ENCODE results near the gene MSGN1. TPM values are rescaled to one million over a fixed set of nuclear protein-coding genes. Genes with fewer than 3 reads are reported as not detected.

Gene MSGN1
- polyA plus RNA-seq, 1 experiment = not detected

DNA sequence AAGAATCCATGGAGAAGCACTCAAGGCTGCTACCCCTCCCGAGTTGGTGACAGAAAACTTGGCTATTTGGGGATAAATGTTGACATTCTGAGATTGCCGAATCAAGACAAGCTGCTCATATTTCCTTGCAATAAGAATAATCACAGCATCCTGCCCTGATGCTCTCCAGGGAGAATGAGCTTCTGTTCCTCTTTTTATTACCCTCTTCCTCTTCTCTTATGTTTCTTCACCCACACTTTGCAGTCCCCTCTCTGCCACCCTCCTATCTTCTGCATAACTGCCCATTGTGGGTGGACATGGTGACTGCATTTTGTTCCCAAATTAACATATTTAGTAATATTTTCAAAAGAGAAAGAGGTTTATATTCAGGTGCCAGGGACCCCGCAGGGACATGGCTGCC, 11.9 kb upstream of the MSGN1 start:
- Histone ChIP-seq H3K36me3 (ENCODE audit: control insufficient read depth, insufficient read depth, low read length) (no peaks in the 10 kb centered on the region), H3K27me3 (ENCODE audit: control insufficient read depth, insufficient read depth, low read length) (peaks cover 4% of the 10 kb centered on the region), H3K4me3 (ENCODE audit: low read depth, low read length) (no peak overlapping the region)
- TF ChIP-seq, protein P1, sequence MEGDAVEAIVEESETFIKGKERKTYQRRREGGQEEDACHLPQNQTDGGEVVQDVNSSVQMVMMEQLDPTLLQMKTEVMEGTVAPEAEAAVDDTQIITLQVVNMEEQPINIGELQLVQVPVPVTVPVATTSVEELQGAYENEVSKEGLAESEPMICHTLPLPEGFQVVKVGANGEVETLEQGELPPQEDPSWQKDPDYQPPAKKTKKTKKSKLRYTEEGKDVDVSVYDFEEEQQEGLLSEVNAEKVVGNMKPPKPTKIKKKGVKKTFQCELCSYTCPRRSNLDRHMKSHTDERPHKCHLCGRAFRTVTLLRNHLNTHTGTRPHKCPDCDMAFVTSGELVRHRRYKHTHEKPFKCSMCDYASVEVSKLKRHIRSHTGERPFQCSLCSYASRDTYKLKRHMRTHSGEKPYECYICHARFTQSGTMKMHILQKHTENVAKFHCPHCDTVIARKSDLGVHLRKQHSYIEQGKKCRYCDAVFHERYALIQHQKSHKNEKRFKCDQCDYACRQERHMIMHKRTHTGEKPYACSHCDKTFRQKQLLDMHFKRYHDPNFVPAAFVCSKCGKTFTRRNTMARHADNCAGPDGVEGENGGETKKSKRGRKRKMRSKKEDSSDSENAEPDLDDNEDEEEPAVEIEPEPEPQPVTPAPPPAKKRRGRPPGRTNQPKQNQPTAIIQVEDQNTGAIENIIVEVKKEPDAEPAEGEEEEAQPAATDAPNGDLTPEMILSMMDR (IDR thresholded peaks at IDR 0.05; ENCODE audit: insufficient read depth, low read depth, low read length) = no peak
- ChIA-PET CTCF (no interaction called here), POLR2A (no interaction called here)
- DNase-seq (ENCODE audit: low read depth) = no peak

DNA sequence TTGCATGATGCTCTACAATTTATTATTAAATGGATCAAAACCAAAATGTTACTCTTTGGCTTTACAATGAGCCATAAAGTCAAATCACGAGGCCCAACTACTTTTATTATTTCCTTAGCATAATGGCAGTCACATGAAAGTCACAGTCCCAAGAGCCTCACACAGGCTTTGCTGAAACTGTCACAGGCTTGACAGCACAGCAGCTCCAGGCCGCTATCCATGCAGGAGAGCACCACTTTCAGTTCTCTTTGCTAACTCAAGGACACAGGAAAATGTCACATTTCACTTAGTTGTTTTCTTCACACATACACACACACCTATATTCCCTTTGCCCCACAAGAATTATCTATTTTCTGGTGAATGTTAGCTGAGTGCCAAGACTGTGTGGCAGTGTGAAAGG, 11.1 kb upstream of the MSGN1 start:
- DNase-seq (ENCODE audit: low read depth) = no peak
- no peak overlapping the region for H3K4me3 ChIP-seq (ENCODE audit: low read depth, low read length)
- TF ChIP-seq, protein P1 (IDR thresholded peaks at IDR 0.05; ENCODE audit: insufficient read depth, low read depth, low read length) = no peak
- ChIA-PET POLR2A (no interaction called here), CTCF (no interaction called here)
- H3K36me3 ChIP-seq (ENCODE audit: control insufficient read depth, insufficient read depth, low read length) = no peaks in the 10 kb centered on the region
- peaks cover 1% of the 10 kb centered on the region for H3K27me3 ChIP-seq (ENCODE audit: control insufficient read depth, insufficient read depth, low read length)

DNA sequence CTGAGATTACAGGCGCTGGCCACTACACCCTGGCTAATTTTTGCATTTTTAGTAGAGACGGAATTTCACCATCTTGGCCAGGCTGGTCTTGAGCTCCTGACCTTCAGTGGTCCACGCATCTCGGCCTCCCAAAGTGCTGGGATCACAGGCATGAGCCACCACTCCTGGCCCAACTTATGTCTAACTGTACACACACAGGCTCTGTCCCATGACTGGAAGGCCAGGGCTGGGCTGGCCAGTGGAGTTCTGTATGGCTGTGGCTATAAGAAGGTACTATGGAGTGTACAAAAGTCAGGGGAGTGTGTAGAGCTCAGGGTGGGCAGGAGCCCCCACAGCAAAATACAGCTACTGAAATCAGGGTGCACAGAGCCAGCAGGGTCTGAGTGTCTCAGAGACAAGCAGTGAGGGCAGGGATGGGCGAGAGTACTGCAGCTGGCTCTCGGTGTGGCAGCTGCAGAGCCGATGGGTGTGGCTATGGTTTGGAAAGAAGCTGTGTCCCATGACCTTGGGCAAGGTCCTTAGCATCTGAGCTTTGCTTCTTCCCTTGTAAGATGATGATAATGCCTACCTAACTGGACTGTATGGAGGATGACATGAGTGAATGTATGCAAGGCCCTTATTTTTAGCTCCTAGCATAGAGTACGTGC, 10.4 kb upstream of the MSGN1 start:
- H3K27me3 ChIP-seq (ENCODE audit: control insufficient read depth, insufficient read depth, low read length) = no peaks in the 10 kb centered on the region; the same call in none of the 2 replicates
- no peak for DNase-seq (ENCODE audit: low read depth)
- TF ChIP-seq, protein P1 (IDR thresholded peaks at IDR 0.05; ENCODE audit: insufficient read depth, low read depth, low read length) = no peak
- CTCF ChIA-PET = interaction anchor here (1.2 kb wide), 1 partner anchor 16 kb away, joined by 3 read pairs; no protein-coding TSS in a partner anchor
- H3K4me3 ChIP-seq (ENCODE audit: low read depth, low read length) = no peak overlapping the region
- H3K36me3 ChIP-seq (ENCODE audit: control insufficient read depth, insufficient read depth, low read length) = no peaks in the 10 kb centered on the region
- POLR2A ChIA-PET = no interaction called here

DNA sequence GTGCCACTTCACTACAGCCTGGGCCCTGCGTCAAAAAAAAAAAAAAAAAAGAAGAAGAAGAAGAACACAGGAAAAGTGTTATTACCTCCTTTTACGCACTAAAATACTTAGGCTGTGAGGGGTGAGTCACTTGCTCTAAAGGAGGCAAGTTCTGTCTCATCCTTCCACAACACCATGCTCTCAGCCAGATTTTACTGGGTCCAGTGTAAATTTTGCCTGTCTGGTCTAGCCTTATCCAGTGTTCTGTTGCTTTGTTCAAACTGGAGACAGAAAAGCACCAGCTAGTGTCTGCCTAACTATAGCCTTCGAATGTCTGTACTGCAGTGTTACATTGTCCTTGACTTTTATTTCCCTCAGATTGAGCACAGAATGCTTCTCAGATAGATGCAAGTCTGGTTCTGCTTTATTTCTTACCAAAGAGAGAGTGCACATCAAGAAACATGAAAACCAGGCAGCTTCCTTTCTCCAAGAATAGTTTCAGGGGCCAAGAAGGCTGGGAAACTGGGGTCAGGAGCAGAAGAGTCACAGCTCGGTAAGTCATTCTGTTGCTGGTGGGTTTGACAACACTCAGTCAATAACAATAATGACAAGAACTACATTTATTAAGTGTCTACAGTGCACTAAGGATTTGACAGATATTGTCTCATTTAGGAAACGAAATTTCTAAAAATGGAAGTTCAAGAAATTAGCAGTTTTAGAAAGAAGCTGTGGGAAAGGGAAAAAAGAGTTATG, 3.1 kb upstream of the MSGN1 start:
- Histone ChIP-seq H3K4me3 (ENCODE audit: low read depth, low read length) (no peak overlapping the region), H3K27me3 (ENCODE audit: control insufficient read depth, insufficient read depth, low read length) (peaks cover 2% of the 10 kb centered on the region), H3K36me3 (ENCODE audit: control insufficient read depth, insufficient read depth, low read length) (no peaks in the 10 kb centered on the region)
- no peak for DNase-seq (ENCODE audit: low read depth)
- ChIA-PET POLR2A (no interaction called here), CTCF (interaction anchor here (1.1 to 2.5 kb wide), 3 partner anchors 17 to 304 kb away, joined by 3 to 7 read pairs (median 4); no protein-coding TSS in a partner anchor)
- TF ChIP-seq, protein P1 (IDR thresholded peaks at IDR 0.05; ENCODE audit: insufficient read depth, low read depth, low read length) = no peak

DNA sequence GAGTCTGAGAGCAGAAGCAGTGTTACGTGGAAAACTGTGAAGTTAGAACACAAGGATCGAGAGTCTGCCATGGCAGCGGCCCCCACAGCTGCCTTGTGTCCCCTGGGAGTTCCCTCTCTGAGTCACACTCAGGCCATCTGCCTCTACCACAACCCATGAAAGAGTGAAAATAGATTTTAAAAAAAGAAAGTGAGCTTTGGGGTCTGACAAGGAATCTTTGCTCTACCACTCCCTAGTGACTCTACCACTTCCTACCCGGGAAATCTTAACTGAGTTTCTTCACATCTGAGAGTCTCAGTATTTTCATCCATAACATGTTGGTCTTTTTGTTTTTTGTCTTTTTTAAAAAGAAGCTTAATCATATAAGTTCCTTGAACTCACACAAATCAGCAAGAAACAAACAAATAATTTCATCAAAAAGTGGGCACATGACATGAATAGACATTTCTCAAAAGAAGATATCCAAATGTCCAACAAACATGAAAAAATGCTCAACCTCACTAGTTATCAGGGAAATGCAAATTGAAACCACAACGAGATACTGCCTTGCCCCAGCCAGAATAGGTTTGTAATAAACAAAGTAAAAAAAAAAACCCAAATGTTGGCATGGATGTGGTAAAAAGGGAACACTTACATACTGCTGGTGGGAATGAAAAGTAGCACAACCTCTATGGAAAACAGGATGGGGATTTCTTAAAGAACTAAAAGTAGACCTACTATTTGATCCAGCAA, 2.4 kb upstream of the MSGN1 start:
- POLR2A ChIA-PET = no interaction called here
- CTCF ChIA-PET = interaction anchor here (0.7 to 2.5 kb wide), 4 partner anchors 16 to 304 kb away, joined by 3 to 7 read pairs (median 4); no protein-coding TSS in a partner anchor
- TF ChIP-seq, protein P1 (IDR thresholded peaks at IDR 0.05; ENCODE audit: insufficient read depth, low read depth, low read length) = no peak

More for the DNA sequence above, 2.4 kb upstream of the MSGN1 start:
- H3K27me3 ChIP-seq (ENCODE audit: control insufficient read depth, insufficient read depth, low read length) = peaks cover 2% of the 10 kb centered on the region
- no peak for DNase-seq (ENCODE audit: low read depth)
- no peak overlapping the region for H3K4me3 ChIP-seq (ENCODE audit: low read depth, low read length)
- no peaks in the 10 kb centered on the region for H3K36me3 ChIP-seq (ENCODE audit: control insufficient read depth, insufficient read depth, low read length)

Data from BJ (cell line).